Stimulated activated CD4-positive, alpha-beta T cell treated with anti-CD3 and anti-CD28 coated beads, Interleukin-4, amount 100 ng/mL, for 4 hours (primary cell): ENCODE results near the gene SRRM5.
"Not testable (repeated sequence)": the region's sequence is repeated elsewhere in the genome, so short reads cannot be mapped to it uniquely, and the experiment has no call there.

Source experiments
- DNase-seq, 2 experiments: peaks; one replicate each; pipeline ENCODE4 v3.0.0-alpha.2; 2020

Gene SRRM5

GRCh38 chr19:43638995-43639518 is 27.2 kb downstream of the SRRM5 start:
- no peak for DNase-seq

- DNase-seq, result peak; percentile 55 to 60
Observed at GRCh38 chr19:43639519-43640423, 27.9 kb downstream of the SRRM5 start, which contains the start of gene CADM4. Gene CADM4 (minus strand): TSS chr19:43639850. CDS start chr19:43639790, 60 bp downstream.

GRCh38 chr19:43640424-43640757 is 28.5 kb downstream of the SRRM5 start:
- DNase-seq, result no peak

- DNase-seq, result no peak
Observed at GRCh38 chr19:43641333-43641732, 29.4 kb downstream of the SRRM5 start.

GRCh38 chr19:43642531-43642930 is 30.6 kb downstream of the SRRM5 start:
- no peak for DNase-seq

- no peak for DNase-seq
Observed at GRCh38 chr19:43643326-43643725, 31.4 kb downstream of the SRRM5 start.

- DNase-seq, result no peak
Observed at GRCh38 chr19:43644181-43644580, 32.3 kb downstream of the SRRM5 start.

GRCh38 chr19:43648633-43649032 is 36.7 kb downstream of the SRRM5 start:
- no peak for DNase-seq

GRCh38 chr19:43649514-43649913 is 37.6 kb downstream of the SRRM5 start:
- DNase-seq, result no peak

GRCh38 chr19:43650276-43650675 is 38.4 kb downstream of the SRRM5 start:
- not testable (repeated sequence) for DNase-seq

- DNase-seq, result peak in 1 of 2 experiments; percentile 29
Observed at GRCh38 chr19:43651758-43652545, 40.1 kb downstream of the SRRM5 start.

GRCh38 chr19:43652546-43652874 is 40.6 kb downstream of the SRRM5 start:
- no peak for DNase-seq

- DNase-seq, result no peak
Observed at GRCh38 chr19:43656436-43656835, 44.5 kb downstream of the SRRM5 start.

- DNase-seq, result no peak
Observed at GRCh38 chr19:43658001-43658400, 46.1 kb downstream of the SRRM5 start.

- DNase-seq, result no peak
Observed at GRCh38 chr19:43658494-43658893, 46.6 kb downstream of the SRRM5 start.

GRCh38 chr19:43660301-43660970 is 48.5 kb downstream of the SRRM5 start:
- DNase-seq, result no peak

- DNase-seq, result no peak
Observed at GRCh38 chr19:43660971-43661360, 49.1 kb downstream of the SRRM5 start.

GRCh38 chr19:43662487-43662886 is 50.6 kb downstream of the SRRM5 start:
- no peak for DNase-seq

- no peak for DNase-seq
Observed at GRCh38 chr19:43664018-43664417, 52.1 kb downstream of the SRRM5 start.
